ENCODE measurements around the gene BRIP1.
"Not testable (repeated sequence)": the region's sequence is repeated elsewhere in the genome, so short reads cannot be mapped to it uniquely, and the experiment has no call there.

BRIP1 gene

DNA sequence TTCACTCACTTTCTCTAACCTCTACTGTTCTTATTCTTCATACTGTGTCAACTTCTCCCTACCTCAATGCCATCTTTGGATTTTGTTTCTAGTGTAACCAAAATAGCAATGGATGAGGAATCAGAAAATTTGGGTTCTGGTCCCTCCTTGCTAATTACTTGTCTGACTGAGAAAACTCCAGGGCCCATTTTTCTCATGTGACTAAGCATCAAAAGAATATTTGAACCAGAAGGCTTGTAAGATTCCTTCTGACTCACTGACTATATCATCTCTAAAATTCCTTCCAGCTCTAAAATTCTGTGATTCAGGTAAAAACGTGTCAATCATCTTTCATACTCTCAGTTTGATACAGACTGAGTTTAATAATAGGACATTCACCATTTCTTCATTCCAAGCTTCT is 57.9 kb downstream of the BRIP1 start:
- no peak for DNase-seq (ENCODE audit: low read depth in 2 of 3, low spot score in 1 of 3)

DNA sequence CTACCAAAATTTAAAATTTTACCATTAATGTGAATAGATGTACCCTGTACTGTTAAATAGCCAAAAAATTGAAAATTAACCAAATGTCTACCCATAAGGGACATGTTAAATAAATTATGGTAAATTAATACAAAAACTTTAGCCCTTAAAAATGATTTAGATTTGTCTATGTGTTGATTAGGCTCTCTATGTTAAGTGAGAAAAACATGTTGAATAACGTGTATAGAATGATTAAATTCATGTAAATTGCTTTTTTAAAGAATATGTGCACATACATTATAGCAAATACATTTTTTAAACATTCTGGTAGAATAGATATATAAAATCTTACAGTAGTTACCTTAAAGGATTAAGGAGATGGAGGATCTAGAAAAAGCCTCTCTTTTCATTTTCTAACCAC is 59.5 kb downstream of the BRIP1 start:
- no peak for DNase-seq (ENCODE audit: low read depth in 2 of 3, low spot score in 1 of 3)

DNA sequence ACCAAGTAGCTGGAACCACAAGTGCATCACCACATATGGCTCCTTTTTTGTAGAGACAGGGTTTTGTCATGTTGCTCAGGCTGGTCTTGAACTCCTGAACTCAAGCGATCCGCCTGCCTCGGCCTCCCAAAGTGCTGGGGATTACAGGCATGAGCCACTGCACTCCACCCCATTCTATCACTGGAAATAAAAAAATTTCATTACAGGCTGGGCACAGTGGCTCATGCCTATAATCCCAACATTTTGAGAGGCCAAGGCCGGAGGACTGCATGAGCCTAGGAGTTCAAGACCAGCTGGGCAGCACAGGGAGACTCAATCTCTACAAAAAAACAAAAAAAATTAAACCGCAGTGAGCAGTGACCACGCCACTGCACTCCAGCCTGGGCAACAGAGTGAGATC is 60.1 kb downstream of the BRIP1 start:
- no peak for DNase-seq (ENCODE audit: low read depth in 2 of 3, low spot score in 1 of 3)

DNA sequence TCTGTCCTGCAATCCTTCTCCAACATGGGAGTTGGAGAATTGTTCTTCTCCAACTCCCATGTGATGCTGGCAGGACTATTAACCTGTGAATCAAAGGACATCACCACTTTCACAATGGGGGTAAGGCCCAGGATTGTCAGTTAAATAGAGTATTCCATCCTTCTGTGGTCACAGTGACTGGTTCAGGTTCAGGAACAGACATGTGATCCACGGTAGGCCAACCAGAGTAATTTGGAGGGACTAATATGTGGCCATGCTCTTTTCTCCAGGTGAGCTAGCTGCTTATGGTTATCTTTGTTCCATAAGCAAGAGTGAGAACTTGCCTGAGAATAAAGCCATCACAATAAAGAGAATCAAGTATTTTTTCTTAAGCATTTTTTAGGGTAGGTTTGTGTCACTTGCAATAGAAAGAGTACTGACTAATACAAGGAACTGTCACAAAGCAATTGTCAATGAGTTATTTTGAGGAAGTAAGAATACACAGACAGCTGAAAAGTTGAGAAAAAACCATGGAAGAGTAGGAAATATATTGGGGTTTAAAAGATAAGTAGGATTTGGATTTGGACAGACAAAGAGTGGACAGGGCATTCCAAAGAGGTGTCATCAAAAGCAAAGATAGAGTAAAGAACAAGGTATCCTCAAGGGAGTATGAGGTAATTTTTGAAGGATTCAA is 63.4 kb downstream of the BRIP1 start:
- DNase-seq (ENCODE audit: low read depth in 2 of 3, low spot score in 1 of 3), result no peak

DNA sequence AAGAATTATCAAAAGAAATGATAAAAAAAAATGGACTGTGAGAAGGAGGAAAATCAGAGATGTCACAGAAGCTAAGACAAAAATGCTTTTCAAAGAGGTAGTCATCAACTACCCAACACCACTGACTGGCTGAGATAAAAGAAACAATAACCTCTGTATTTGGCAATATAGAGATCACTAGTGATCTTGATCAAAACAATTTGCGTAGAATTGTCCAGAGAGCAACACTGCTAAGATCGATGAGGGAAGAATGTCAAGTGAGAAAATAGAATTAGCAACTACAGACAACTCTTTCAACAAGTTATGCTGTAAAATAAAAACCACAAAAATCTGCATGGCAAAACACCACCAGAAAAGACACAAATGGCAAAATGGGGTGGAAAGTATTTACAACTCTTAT is 66.0 kb downstream of the BRIP1 start:
- no peak for DNase-seq (ENCODE audit: low read depth in 2 of 3, low spot score in 1 of 3)

DNA sequence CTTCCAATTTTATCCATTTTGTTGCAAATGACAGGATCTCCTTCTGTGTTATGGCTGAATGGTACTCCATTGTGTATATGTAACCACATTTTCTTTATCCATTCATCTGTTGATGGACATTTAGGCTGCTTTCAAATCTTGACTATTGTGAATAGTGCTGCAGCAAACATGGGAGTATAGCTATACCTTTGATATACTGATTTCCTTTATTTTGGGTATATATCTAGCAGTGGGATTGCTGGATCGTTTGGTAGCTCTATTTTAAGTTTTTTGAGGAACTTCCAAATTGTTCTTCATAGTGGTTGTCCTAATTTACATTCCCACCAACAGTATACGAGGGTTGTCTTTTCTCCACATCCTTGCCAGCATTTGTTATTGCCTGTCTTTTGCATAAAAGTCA is 67.8 kb downstream of the BRIP1 start:
- DNase-seq (ENCODE audit: low read depth in 2 of 3, low spot score in 1 of 3), result no peak

DNA sequence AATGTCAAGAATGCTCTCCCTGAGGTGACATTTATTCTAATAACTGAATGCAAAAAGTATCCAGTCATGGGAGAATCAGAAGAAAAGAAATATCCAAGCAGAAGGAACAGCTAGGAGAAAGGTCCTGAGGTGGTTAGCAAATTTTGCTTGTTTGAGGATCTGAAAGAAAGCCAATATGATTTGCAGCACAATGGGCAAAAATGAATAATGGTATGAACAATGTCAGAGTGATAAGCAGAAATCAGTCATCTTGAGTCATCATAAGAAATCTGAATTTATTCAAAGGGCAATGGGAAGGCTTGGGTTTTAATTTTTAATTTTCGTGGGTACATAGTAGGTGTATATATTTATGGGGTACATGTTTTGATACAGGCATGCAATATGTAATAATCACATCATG is 68.5 kb downstream of the BRIP1 start:
- DNase-seq (ENCODE audit: low read depth in 2 of 3, low spot score in 1 of 3), result no peak

DNA sequence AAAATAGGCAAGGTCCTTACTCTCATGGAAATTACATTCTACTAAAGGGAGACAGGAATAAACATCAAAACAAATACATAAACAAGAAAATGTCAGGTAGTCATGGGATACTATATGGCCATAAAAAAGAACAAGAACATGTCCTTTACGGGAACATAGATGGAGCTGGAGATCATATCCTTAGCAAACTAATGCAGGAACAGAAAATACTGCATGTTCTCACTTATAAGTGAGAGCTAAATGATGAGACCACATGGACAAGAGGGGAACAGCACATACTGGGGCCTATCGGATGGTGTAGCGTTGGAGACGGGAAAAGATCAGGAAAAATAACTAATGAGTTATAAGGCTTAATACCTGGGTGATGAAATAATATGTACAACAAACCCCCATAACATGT is 69.1 kb downstream of the BRIP1 start:
- DNase-seq (ENCODE audit: low read depth in 2 of 3, low spot score in 1 of 3), result no peak

DNA sequence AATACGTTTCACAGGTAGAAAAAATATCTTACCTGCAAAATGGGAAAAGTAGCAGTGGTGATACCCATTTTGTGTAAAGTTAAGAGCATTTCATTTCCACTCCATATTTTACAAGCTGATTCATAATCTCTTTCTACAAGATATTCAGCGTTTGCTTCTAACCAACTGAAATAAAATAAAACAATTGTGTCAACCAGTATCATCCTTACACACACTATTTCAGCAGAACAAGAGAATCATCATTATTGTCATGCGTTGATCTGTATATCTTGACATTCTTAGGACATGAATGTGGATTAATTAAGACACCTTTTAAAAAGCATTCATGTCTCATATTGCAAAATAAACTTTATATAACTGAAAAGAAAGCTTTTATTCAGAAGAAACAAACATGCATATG is 69.8 kb downstream of the BRIP1 start:
- no peak for DNase-seq (ENCODE audit: low read depth in 2 of 3, low spot score in 1 of 3)

DNA sequence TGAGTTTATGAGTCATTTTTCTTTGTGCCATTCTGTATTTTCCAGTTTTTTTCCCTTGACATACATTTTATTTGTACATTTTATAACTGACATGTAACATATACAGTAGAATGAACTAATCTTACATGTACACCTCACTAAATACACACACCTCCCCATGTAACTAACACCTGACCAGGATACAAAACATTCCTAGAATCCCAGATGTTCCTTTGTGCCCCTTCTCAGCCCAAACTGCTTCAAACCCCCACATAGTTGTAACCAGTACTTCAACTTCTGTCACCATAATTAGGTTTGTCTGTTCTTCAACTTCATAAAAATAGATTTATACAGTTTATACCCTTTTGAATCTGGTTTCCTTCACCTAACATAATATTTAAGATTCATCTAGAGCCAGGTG is 73.5 kb downstream of the BRIP1 start:
- DNase-seq (ENCODE audit: low read depth in 2 of 3, low spot score in 1 of 3), result no peak

DNA sequence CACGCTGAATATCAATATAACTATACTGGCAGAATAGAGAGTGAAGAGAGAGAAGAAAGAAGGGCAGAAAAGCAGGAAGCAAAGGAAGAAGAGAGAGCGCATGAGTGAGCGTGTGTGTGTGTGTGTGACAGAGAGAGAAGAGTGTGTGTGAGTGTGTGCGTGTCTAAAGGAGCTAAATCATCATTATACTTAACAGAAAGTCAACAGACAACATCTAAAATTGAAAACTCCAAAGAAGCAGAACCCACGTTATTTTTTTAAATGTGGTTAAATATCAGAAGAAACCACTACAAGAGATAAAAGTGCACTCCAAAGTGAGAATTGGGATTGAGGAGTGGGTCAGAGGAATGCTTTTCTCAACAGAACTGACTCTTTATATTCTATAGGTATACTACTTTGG is 77.2 kb downstream of the BRIP1 start:
- DNase-seq (ENCODE audit: low read depth in 2 of 3, low spot score in 1 of 3), result no peak

DNA sequence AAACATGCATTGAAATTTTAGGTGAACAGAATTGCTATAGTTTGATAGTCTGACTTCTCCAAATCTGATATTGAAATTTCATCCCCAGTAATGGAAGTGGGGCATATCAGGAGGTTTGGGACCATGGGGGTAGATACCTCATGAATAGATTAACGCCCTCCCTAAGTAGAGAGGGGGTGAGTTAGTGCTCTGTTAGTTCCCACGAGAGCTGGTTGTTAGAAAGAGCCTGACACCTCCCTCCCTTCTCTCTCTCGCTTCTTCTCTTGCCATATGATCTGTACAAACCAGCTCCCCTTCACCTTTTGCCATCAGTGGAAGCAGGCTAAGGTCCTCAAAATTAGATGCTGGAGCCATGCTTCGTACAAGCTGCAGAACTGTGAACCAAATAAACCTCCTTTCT is 78.8 kb downstream of the BRIP1 start:
- no peak for DNase-seq (ENCODE audit: low read depth in 2 of 3, low spot score in 1 of 3)

DNA sequence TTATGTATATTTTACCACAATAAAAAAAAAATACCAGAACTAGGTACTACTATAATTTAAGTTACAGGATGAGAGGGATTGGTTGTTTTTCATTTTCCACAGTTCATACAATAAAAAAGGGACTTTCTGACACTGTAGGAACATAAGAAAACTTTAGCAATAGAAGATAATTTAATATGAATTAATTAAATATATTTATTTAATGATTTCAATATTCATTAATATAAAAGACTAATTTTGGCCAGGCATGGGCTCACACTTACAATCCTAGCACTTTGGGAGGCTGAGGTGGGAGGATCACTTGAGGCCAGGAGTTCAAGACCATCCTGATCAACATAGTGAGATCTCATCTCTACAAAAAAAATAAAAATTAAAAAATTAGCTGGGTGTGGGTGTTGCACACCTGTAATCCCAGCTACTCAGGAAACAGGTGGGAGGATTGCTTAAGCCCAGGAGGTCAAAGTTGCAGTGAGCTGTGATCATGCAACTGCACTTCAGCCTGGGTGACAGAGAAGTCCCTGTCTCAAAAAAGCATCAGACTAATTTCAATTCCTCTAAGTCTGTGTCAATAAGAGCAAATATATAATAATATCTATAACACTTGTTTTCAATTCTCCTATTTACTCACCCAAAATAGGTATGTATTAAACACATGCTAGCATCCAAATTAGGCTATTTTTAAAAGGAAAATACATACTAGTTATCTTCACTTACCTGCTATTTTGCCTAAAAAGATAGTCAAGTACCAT is 79.6 kb downstream of the BRIP1 start:
- DNase-seq (ENCODE audit: low read depth in 2 of 3, low spot score in 1 of 3), result no peak

DNA sequence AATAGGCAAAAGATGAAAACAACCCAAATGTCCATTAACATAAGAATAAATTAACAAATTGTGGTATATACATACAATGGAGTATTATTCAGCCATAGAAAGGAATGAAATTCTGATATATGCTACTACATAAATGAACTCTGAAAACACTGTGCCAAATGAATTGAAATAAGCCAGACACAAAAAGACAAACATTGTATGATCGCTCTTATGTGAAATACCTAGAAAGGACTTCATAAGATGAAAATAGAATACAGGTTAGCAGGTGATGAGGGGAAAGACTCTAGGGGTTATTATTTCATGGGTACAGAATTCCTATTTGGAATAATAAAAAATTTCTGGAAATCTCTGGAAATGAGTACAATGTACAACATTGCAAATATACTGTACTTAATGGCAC is 80.2 kb downstream of the BRIP1 start:
- no peak for DNase-seq (ENCODE audit: low read depth in 2 of 3, low spot score in 1 of 3)

DNA sequence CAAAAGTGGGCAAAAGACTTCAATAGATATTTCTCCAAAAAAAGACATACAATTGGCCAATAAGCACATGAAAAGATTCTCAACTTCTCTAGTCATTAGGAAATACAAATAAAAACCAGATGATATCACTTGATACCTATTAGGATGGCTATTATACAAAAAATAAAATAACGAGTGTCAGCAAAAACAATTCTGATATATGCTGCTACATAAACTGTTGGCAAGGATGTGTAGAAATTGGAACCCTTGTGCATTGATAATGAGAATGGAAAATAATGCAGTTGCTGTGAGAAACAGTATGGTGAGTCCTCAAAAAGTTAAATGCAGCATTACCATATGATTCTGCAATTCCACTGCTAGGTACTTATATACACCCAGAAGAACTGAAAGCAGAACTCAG is 80.6 kb downstream of the BRIP1 start:
- no peak for DNase-seq (ENCODE audit: low read depth in 2 of 3, low spot score in 1 of 3)

DNA sequence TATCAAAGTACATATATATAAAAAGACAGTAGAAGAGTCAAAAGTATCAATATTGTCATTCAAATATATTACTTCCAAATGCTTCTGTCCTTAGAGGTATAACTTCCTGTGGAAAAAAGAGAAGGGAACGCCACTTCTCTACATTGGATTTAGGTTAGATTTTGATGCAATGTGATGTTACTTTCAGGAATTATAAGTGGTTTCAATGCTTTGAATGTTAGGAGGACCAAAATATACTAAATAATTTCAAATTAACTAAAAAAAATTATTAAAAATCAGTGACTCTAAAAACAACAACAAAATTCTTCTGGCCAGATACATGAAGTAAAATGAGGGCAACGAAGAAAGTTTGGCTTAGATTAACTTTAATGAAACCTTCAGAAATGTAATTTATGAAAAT is 88.0 kb downstream of the BRIP1 start:
- no peak for DNase-seq (ENCODE audit: low read depth in 2 of 3, low spot score in 1 of 3)

DNA sequence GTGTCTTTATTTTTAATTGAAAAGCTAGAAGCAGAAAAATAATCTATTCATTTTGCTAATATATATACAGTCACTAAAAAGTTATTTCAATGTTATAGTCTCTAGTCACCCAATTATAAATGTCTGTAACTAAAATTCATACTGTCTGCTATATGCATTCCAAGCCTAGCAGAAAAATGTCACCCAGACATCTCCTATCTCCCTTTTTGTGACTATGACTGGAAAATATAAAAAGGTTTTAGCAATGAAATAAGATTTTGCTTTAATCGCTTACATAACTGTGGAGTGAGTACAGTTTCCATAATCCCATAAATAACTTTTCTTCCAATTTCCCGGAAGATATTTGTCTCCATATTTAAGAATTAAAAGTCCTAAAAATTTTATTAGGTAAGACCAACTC is 88.6 kb downstream of the BRIP1 start:
- DNase-seq (ENCODE audit: low read depth in 2 of 3, low spot score in 1 of 3), result no peak

DNA sequence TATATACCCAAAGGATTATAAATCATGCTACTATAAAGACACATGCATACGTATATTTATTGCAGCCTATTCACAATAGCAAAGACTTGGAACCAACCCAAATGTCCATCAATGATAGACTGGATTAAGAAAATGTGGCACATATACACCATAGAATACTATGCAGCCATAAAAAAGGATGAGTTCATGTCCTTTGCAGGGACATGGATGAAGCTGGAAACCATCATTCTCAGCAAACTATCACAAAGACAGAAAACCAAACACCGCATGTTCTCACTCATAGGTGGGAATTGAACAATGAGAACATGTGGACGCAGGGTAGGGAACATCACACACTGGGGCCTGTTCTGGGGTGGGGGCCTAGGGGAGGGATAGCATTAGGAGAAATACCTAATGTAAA is 89.2 kb downstream of the BRIP1 start:
- not testable (repeated sequence) for DNase-seq (ENCODE audit: low read depth in 2 of 3, low spot score in 1 of 3)

DNA sequence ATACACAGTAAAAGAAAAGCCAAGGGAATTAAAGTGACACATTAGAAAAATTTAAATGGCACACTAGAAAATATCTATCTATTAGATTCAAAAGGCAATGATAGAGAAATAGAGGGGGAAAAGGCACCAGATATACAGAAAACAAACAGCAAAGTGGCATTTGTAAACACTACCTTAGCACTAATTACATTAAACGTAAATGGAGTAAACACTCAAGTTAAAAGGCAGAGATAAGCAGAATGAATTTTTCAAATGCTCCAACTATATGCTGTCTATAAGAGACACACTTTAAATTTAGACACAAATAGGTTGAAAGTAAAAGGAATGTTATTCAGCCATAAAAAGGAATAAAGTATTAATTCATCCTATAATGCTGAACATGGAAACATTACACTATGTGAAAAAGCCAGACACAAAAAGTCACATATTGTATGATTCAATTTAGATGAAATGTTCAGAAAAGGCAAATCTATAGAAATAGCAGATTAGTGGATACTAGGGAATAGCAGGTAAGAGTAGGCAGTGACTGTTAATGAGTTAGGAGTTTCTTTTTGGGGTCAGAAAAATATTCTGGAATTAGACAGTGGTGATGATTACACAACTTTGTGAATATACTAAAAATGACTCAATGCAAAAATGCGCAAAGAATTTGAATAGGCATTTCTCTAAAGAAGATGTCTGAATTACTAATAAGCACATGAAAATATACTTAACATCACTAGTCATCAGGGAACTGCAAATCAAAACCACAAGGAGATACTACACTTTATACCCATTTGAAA is 92.4 kb downstream of the BRIP1 start:
- DNase-seq (ENCODE audit: low read depth in 2 of 3, low spot score in 1 of 3), result no peak

DNA sequence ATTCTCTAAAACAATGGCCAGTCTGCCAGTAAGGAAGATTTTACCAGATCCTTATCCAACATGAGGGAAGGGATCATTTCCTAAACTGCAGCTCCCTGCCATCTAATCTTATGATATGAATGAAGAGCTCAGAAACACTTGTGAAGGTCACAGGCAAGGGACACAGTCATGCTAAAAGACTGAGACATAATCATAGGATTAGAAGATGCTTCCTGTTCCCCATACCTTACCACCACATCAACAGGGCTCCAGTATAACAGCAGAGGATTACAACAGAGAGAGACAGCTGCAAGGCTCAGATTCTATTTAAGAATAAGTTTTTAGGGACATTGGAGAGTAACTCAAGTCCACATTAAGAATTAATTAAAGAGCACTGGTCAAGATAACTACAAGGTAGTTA is 93.3 kb downstream of the BRIP1 start:
- no peak for DNase-seq (ENCODE audit: low read depth in 2 of 3, low spot score in 1 of 3)

DNA sequence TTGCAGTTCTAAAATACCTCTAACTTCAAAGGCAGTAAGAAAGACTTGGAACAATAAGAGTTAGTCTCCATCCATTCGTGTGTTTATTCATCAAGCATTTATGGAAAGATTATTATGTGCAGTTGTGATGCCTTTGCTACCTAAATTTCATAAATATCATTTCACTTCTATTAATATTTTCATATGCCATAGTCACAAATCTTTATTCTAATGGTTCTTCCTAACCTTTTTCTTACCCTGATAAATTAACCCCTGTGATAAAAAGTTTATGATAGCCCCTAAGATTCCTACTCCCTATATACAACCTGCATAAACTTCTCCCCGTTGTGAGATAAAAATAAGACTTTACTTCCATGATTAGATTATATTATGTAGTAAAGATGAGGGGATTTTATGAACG is 94.9 kb downstream of the BRIP1 start:
- DNase-seq (ENCODE audit: low read depth in 2 of 3, low spot score in 1 of 3), result no peak

DNA sequence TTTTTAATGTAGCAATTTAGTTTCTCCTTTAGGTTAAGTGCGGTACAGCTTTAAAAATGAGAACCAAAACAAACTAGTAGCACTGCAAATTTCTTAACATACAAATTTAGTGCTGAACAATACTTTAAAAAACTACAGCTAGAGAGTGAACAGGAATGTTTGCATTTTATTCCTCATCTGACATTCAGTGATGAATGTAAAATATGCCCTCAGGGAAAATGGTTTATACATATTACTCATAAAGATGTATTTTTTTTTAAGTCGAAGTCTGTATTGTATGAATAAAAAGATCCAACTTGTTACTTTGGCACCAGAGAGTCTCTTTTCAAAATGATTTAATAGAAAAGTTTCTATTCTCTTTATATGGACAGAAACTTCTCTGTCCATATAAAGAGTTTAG is 96.8 kb downstream of the BRIP1 start:
- no peak for DNase-seq (ENCODE audit: low read depth in 2 of 3, low spot score in 1 of 3)
